HFFc6 (cell line): Measurements from ENCODE around the gene E2F8. TPM values are rescaled to one million over a fixed set of nuclear protein-coding genes. Genes with fewer than 3 reads are reported as not detected.
A peak's percentile ranks its signal among the peaks of the same experiment; 100 is the strongest.

Source experiments
- DNase-seq: peaks from one replicate; pipeline ENCODE4 v3.0.0-alpha.2; 2018
- H3K27ac Mint-ChIP-seq: 2 replicates; pipeline ENCODE4 v1.8.0; 2020; ENCODE audit warnings: mild to moderate bottlenecking, mixed read lengths
- H3K27me3 Mint-ChIP-seq: 2 replicates; pipeline ENCODE4 v1.8.0; 2021; ENCODE audit warnings: mild to moderate bottlenecking, moderate library complexity, mixed read lengths; ENCODE audit not compliant: insufficient read depth
- H3K36me3 Mint-ChIP-seq: 2 replicates; pipeline ENCODE4 v1.8.0; 2021; ENCODE audit warnings: low read depth, mixed read lengths
- H3K4me1 Mint-ChIP-seq: 2 replicates; pipeline ENCODE4 v1.8.0; 2020; ENCODE audit warnings: low read depth, mixed read lengths
- H3K4me3 Mint-ChIP-seq: 2 replicates; pipeline ENCODE4 v1.8.0; 2020; ENCODE audit warnings: mild to moderate bottlenecking, moderate library complexity, mixed read lengths
- H3K9me3 Mint-ChIP-seq: 2 replicates; pipeline ENCODE4 v1.8.0; 2020; ENCODE audit warnings: mild to moderate bottlenecking, mixed read lengths
- total RNA-seq, 6 experiments: library from RNA; stranded (reverse); fragmentation: NEBNext Ultra II Directional; extraction: Animal tissue kit (Norgen Biotek cat#: 25700); gene quantifications; 2 replicates in 1 of 6; 3 replicates in 5 of 6; pipeline ENCODE4 v1.2.3, GENCODE V29; 2021
- TF ChIP-seq, protein P1 (sequence below): fragments of 200-600 bp; sonication (generic); IDR thresholded peaks from 2 replicates; pipeline ENCODE4 v1.5.0; 2021; ENCODE audit warnings: antibody characterized with exemption, mild to moderate bottlenecking

Gene E2F8
- total RNA-seq, 6 experiments from 2014 or later = 1.5 to 4.3 (median 3.4) TPM

DNA sequence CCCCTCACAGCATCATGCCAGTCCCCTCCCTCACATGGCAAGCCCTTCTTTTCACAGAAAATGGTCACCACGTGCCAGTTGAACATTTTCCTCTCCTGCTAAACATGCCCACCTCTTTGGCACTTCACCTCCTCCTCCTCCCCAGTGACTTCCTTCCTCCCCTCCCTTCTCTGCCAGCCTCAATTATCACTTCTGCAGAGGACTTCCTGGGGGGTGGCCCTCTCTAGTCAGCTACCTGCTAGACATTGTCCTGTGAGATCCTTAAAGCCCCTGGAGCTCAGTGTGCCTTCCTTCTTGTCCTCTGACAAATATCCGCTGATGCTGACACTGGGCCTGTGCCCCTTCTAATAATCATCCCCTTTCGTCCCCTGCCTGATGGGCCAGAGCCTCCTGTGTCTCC is 43.2 kb upstream of the E2F8 start:
- Mint-ChIP-seq H3K27me3 (peaks cover 31% of the 10 kb centered on the region), H3K4me3 (no peak overlapping the region), H3K9me3 (no peaks in the 10 kb centered on the region), H3K4me1 (no peaks in the 10 kb centered on the region), H3K27ac (no peak overlapping the region), H3K36me3 (no peaks in the 10 kb centered on the region)
- no peak for DNase-seq
- TF ChIP-seq, protein P1, sequence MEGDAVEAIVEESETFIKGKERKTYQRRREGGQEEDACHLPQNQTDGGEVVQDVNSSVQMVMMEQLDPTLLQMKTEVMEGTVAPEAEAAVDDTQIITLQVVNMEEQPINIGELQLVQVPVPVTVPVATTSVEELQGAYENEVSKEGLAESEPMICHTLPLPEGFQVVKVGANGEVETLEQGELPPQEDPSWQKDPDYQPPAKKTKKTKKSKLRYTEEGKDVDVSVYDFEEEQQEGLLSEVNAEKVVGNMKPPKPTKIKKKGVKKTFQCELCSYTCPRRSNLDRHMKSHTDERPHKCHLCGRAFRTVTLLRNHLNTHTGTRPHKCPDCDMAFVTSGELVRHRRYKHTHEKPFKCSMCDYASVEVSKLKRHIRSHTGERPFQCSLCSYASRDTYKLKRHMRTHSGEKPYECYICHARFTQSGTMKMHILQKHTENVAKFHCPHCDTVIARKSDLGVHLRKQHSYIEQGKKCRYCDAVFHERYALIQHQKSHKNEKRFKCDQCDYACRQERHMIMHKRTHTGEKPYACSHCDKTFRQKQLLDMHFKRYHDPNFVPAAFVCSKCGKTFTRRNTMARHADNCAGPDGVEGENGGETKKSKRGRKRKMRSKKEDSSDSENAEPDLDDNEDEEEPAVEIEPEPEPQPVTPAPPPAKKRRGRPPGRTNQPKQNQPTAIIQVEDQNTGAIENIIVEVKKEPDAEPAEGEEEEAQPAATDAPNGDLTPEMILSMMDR = no peak

DNA sequence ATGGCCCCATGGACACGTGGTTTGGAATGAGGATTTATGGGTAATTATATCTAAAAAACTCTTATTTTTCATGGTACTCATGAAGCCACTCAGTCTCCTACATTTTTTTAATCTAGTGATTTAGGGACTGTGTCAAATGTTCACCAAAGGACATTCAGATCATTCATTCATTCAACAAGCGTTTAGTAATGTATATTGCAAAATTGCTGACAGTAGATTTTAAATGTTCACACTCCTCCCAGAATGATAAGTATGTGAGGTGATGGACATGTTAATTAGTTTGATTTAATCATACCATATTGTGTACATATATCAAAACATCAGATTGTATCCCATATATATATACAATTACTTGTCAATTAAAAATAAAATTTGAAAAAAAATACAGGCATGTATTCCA is 40.8 kb upstream of the E2F8 start:
- H3K4me1 Mint-ChIP-seq = peaks cover 11% of the 10 kb centered on the region
- H3K27me3 Mint-ChIP-seq = peaks cover 22% of the 10 kb centered on the region
- no peaks in the 10 kb centered on the region for H3K9me3 Mint-ChIP-seq
- no peak overlapping the region for H3K4me3 Mint-ChIP-seq
- H3K36me3 Mint-ChIP-seq = no peaks in the 10 kb centered on the region
- TF ChIP-seq, protein P1 = no peak
- no peak overlapping the region for H3K27ac Mint-ChIP-seq
- no peak for DNase-seq

DNA sequence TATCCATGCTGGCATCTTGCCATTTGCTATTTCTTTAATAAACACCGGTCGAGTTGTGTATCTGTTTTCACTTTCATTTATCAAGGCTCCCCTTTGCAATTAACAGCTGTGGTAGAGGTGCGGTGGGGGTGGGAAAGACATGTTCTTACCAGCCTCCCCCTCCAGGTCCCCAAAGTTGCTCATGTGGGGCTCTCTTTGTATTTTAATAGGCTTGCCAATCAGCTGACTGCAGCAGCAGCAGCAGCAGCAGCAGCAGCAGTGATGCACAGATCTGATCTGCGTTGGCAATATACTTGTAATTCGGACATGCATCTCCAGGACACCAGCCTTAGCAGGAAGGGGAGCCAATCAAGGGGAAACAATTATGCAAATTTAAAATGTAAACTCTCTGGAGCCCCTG is 40.3 kb upstream of the E2F8 start:
- H3K9me3 Mint-ChIP-seq = no peaks in the 10 kb centered on the region
- DNase-seq = no peak
- no peak overlapping the region for H3K27ac Mint-ChIP-seq
- peak overlapping the region; percentile 49 for H3K4me3 Mint-ChIP-seq
- H3K36me3 Mint-ChIP-seq = no peaks in the 10 kb centered on the region
- TF ChIP-seq, protein P1 = no peak
- peaks cover 13% of the 10 kb centered on the region for H3K4me1 Mint-ChIP-seq
- H3K27me3 Mint-ChIP-seq = peaks cover 22% of the 10 kb centered on the region

DNA sequence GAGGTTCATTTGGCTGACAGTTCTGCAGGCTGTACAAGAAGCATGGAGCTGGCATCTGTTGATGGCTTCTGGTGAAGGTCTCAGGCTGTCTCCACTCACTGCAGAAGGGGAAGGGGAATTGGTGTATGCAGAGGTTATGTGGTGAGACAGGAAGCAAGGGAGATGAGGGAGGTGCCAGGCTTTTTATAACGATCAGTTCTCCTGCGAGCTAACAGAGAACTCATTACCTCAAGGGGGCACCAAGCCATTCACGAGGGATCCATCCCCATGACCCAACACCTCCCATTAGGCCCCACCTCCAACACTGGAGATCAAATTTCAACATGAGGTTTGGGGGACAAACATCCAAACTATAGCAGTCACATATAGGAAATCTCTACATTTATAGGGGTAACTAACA is 38.7 kb upstream of the E2F8 start:
- Mint-ChIP-seq H3K4me3 (no peak overlapping the region), H3K9me3 (no peaks in the 10 kb centered on the region), H3K4me1 (peaks cover 13% of the 10 kb centered on the region), H3K36me3 (no peaks in the 10 kb centered on the region), H3K27me3 (peaks cover 20% of the 10 kb centered on the region), H3K27ac (no peak overlapping the region)
- TF ChIP-seq, protein P1 = no peak
- DNase-seq = no peak

DNA sequence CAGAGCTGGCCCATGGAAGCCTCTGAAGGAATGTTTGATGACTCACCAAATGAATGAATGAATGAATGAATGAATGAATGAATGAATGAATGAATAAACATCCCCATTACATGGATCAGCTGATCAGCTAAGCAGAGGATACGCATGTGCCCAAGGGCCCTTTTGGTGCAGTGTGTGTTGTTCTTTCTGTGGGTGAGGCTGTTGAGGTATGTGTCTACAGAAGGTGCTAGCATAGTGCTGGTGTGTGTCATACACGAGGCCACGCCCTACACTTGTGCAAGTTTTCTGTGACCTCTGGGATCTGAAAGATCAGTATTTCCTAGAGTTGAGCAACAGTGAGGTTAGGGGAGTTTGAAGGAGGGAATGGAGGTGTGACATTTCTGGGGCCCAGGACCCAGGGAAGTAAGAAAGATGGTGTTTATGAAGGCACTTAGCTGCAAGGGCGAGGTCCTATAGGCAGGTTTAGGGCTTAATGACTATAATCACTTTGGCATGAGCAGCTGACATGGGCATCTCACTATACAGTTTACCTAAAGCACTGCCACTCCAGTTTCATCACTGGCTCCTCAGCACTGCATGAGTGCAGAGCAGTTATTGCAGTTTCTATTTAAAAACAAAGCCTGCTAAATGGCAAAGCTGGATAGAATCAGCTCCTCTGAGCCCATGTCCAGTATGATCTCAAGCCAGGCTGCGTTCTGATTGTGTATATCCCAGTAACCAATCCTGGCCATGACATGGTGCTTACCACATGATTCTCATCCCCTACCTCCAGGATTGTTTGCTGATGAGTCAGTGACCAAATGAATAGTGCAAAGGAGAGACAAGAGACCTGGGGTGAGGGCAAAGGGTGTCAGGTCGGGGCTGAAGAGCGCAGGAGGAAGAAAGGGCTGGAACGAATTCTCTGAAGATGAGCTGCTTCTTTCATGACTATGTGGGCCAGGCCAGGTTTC is 36.4 kb upstream of the E2F8 start:
- H3K36me3 Mint-ChIP-seq = no peaks in the 10 kb centered on the region
- peaks cover 13% of the 10 kb centered on the region for H3K4me1 Mint-ChIP-seq
- H3K27me3 Mint-ChIP-seq = peaks cover 18% of the 10 kb centered on the region
- H3K4me3 Mint-ChIP-seq = no peak overlapping the region
- TF ChIP-seq, protein P1 = no peak
- no peak overlapping the region for H3K27ac Mint-ChIP-seq
- DNase-seq = no peak
- no peaks in the 10 kb centered on the region for H3K9me3 Mint-ChIP-seq
